Hepatocyte (in vitro differentiated cells): ENCODE measurements around the gene SNTG2.

Source experiments
- EZH2 ChIP-seq: fragments of 200-600 bp; sonication (generic); IDR thresholded peaks from 2 replicates; pipeline ENCODE4 v1.6.1; 2016; ENCODE audit warnings: antibody characterized with exemption, mild to moderate bottlenecking, borderline replicate concordance
- EZH2phosphoT487 ChIP-seq: fragments of 200-600 bp; sonication (generic); IDR thresholded peaks from one replicate; pipeline ENCODE4 v1.6.1; 2018; ENCODE audit warnings: antibody characterized with exemption, mild to moderate bottlenecking, low read depth, moderate library complexity; ENCODE audit not compliant: unreplicated experiment, severe bottlenecking
- TF ChIP-seq, protein P1 (sequence below): fragments of 200-600 bp; sonication (generic); IDR thresholded peaks from 2 replicates; pipeline ENCODE4 v1.5.1; 2016; ENCODE audit warnings: antibody characterized with exemption, mild to moderate bottlenecking; ENCODE audit not compliant: poor library complexity

DNA sequence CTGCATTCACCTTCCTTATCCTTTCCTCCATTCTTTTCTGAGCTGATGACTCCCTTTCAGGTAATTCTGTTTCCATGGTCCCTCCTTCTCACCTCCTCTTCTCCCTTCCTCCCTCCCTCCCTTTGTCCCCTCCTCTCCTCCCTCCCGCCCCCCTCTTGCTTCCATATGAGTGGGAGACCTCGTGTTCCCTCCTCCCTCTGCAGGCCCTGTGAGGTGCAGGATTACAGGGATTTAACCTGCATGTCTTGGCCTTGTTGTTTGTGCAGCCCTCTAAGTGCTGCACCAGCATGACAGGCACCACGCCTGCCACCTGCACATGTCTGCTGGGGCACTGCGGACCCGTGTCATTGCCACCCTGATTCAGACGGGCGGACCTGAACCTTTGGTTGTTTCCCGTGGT lies 103.1 kb downstream of the SNTG2 start:
- TF ChIP-seq, protein P1, sequence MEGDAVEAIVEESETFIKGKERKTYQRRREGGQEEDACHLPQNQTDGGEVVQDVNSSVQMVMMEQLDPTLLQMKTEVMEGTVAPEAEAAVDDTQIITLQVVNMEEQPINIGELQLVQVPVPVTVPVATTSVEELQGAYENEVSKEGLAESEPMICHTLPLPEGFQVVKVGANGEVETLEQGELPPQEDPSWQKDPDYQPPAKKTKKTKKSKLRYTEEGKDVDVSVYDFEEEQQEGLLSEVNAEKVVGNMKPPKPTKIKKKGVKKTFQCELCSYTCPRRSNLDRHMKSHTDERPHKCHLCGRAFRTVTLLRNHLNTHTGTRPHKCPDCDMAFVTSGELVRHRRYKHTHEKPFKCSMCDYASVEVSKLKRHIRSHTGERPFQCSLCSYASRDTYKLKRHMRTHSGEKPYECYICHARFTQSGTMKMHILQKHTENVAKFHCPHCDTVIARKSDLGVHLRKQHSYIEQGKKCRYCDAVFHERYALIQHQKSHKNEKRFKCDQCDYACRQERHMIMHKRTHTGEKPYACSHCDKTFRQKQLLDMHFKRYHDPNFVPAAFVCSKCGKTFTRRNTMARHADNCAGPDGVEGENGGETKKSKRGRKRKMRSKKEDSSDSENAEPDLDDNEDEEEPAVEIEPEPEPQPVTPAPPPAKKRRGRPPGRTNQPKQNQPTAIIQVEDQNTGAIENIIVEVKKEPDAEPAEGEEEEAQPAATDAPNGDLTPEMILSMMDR = no peak
- TF ChIP-seq EZH2phosphoT487 (no peak), EZH2 (no peak)
